ENCODE results near the gene TRAP1.

DNA sequence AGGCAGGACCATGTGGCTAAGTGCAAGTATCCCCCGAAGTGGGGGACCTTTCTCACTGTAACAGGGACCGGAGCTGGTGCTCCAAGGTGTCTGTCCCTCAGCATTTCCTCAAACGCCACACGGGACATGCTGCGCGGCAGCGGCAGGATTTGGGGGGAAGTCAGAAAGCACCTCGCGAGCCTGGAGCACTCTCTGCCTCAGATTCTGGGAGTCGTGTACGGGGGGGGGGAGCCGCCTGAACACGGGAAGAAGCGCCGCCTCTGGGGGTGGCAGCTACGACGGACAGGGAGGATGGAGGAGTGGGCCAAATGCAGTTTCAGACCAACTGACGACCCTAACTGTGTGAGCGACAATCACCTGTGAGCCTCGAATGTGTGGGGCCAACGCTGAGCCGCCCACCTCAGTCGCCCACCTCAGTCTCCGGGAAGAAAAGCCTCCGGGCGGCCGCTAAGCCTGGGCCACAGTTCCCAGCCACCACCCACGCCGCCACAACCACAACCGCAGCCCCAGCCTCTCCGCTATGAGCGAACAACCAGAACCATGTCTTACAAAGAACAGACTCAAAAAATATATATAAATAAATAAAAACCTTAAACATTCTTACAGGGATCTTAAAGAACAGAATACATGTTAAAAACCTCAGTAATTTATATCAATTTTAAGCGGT, 8.8 kb upstream of the TRAP1 start:
- TF ChIP-seq, protein P1, sequence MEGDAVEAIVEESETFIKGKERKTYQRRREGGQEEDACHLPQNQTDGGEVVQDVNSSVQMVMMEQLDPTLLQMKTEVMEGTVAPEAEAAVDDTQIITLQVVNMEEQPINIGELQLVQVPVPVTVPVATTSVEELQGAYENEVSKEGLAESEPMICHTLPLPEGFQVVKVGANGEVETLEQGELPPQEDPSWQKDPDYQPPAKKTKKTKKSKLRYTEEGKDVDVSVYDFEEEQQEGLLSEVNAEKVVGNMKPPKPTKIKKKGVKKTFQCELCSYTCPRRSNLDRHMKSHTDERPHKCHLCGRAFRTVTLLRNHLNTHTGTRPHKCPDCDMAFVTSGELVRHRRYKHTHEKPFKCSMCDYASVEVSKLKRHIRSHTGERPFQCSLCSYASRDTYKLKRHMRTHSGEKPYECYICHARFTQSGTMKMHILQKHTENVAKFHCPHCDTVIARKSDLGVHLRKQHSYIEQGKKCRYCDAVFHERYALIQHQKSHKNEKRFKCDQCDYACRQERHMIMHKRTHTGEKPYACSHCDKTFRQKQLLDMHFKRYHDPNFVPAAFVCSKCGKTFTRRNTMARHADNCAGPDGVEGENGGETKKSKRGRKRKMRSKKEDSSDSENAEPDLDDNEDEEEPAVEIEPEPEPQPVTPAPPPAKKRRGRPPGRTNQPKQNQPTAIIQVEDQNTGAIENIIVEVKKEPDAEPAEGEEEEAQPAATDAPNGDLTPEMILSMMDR (IDR thresholded peaks at IDR 0.05), result no peak
- TF ChIP-seq POLR2A (IDR thresholded peaks at IDR 0.05), result no peak
